ENCODE data around the gene TRA2B.
A peak's percentile ranks its signal among the peaks of the same experiment; 100 is the strongest.
"Not testable (repeated sequence)": the region's sequence is repeated elsewhere in the genome, so short reads cannot be mapped to it uniquely, and the experiment has no call there.

The TRA2B gene

GRCh38 chr3:185928496-185928895, 9.3 kb downstream of the TRA2B start:
- no peak for DNase-seq (ENCODE audit: low read depth, low spot score)

- no peak for DNase-seq (ENCODE audit: low read depth, low spot score)
Observed at GRCh38 chr3:185927501-185928200, 10.2 kb downstream of the TRA2B start.

- no peak for DNase-seq (ENCODE audit: low read depth, low spot score)
Observed at GRCh38 chr3:185926445-185926844, 11.4 kb downstream of the TRA2B start.

GRCh38 chr3:185925353-185925752, 12.5 kb downstream of the TRA2B start:
- no peak for DNase-seq (ENCODE audit: low read depth, low spot score)

- no peak for DNase-seq (ENCODE audit: low read depth, low spot score)
Observed at GRCh38 chr3:185924375-185924774, 13.4 kb downstream of the TRA2B start.

GRCh38 chr3:185920184-185920583, 17.6 kb downstream of the TRA2B start:
- DNase-seq (ENCODE audit: low read depth, low spot score), result no peak

- DNase-seq (ENCODE audit: low read depth, low spot score), result no peak
Observed at GRCh38 chr3:185916042-185916833, 21.6 kb downstream of the TRA2B start.

- DNase-seq (ENCODE audit: low read depth, low spot score), result no peak
Observed at GRCh38 chr3:185915642-185916041, 22.2 kb downstream of the TRA2B start.

- DNase-seq (ENCODE audit: low read depth, low spot score), result no peak
Observed at GRCh38 chr3:185914911-185915629, 22.7 kb downstream of the TRA2B start.

- DNase-seq (ENCODE audit: low read depth, low spot score), result no peak
Observed at GRCh38 chr3:185912929-185913901, 24.6 kb downstream of the TRA2B start.

GRCh38 chr3:185912512-185912911, 25.3 kb downstream of the TRA2B start:
- no peak for DNase-seq (ENCODE audit: low read depth, low spot score)

GRCh38 chr3:185911076-185911448, 26.8 kb downstream of the TRA2B start:
- not testable (repeated sequence) for DNase-seq (ENCODE audit: low read depth, low spot score)

GRCh38 chr3:185910322-185911075, 27.3 kb downstream of the TRA2B start:
- DNase-seq (ENCODE audit: low read depth, low spot score), result not testable (repeated sequence)

GRCh38 chr3:185909913-185910312, 27.9 kb downstream of the TRA2B start:
- DNase-seq (ENCODE audit: low read depth, low spot score), result not testable (repeated sequence)

GRCh38 chr3:185900228-185900627, 37.6 kb downstream of the TRA2B start:
- peak; percentile 72 for DNase-seq (ENCODE audit: low read depth, low spot score)

- DNase-seq (ENCODE audit: low read depth, low spot score), result no peak
Observed at GRCh38 chr3:185896636-185897035, 41.2 kb downstream of the TRA2B start.

GRCh38 chr3:185887066-185887465, 50.7 kb downstream of the TRA2B start:
- DNase-seq (ENCODE audit: low read depth, low spot score), result no peak

GRCh38 chr3:185884641-185885040, 53.2 kb downstream of the TRA2B start:
- no peak for DNase-seq (ENCODE audit: low read depth, low spot score)

- DNase-seq (ENCODE audit: low read depth, low spot score), result no peak
Observed at GRCh38 chr3:185881926-185882325, 55.9 kb downstream of the TRA2B start.

GRCh38 chr3:185880600-185880999, 57.2 kb downstream of the TRA2B start:
- no peak for DNase-seq (ENCODE audit: low read depth, low spot score)

- DNase-seq (ENCODE audit: low read depth, low spot score), result no peak
Observed at GRCh38 chr3:185878920-185879319, 58.9 kb downstream of the TRA2B start.
